ENCODE results near the gene MIGA2. TPM values are rescaled to one million over a fixed set of nuclear protein-coding genes. Genes with fewer than 3 reads are reported as not detected.
A peak's percentile ranks its signal among the peaks of the same experiment; 100 is the strongest.

Gene MIGA2
- total RNA-seq, 1 donor from 2014 or later: 40.2 TPM

GRCh38 chr9:129077236-129077635 is 40.8 kb downstream of the MIGA2 start:
- peaks cover 3% of the 10 kb centered on the region for H3K9me3 Mint-ChIP-seq (ENCODE audit: unreplicated experiment)
- H3K27ac Mint-ChIP-seq (ENCODE audit: unreplicated experiment): no peak overlapping the region
- TF ChIP-seq, protein P1, sequence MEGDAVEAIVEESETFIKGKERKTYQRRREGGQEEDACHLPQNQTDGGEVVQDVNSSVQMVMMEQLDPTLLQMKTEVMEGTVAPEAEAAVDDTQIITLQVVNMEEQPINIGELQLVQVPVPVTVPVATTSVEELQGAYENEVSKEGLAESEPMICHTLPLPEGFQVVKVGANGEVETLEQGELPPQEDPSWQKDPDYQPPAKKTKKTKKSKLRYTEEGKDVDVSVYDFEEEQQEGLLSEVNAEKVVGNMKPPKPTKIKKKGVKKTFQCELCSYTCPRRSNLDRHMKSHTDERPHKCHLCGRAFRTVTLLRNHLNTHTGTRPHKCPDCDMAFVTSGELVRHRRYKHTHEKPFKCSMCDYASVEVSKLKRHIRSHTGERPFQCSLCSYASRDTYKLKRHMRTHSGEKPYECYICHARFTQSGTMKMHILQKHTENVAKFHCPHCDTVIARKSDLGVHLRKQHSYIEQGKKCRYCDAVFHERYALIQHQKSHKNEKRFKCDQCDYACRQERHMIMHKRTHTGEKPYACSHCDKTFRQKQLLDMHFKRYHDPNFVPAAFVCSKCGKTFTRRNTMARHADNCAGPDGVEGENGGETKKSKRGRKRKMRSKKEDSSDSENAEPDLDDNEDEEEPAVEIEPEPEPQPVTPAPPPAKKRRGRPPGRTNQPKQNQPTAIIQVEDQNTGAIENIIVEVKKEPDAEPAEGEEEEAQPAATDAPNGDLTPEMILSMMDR (IDR thresholded peaks at IDR 0.05; ENCODE audit: partially characterized antibody, unreplicated experiment): no peak
- H3K4me3 Mint-ChIP-seq (ENCODE audit: unreplicated experiment): no peak overlapping the region
- no peak for DNase-seq
- no peaks in the 10 kb centered on the region for H3K4me1 Mint-ChIP-seq (ENCODE audit: low read depth, unreplicated experiment)
- no peaks in the 10 kb centered on the region for H3K36me3 Mint-ChIP-seq (ENCODE audit: unreplicated experiment)
- H3K27me3 Mint-ChIP-seq (ENCODE audit: unreplicated experiment): no peaks in the 10 kb centered on the region

DNA sequence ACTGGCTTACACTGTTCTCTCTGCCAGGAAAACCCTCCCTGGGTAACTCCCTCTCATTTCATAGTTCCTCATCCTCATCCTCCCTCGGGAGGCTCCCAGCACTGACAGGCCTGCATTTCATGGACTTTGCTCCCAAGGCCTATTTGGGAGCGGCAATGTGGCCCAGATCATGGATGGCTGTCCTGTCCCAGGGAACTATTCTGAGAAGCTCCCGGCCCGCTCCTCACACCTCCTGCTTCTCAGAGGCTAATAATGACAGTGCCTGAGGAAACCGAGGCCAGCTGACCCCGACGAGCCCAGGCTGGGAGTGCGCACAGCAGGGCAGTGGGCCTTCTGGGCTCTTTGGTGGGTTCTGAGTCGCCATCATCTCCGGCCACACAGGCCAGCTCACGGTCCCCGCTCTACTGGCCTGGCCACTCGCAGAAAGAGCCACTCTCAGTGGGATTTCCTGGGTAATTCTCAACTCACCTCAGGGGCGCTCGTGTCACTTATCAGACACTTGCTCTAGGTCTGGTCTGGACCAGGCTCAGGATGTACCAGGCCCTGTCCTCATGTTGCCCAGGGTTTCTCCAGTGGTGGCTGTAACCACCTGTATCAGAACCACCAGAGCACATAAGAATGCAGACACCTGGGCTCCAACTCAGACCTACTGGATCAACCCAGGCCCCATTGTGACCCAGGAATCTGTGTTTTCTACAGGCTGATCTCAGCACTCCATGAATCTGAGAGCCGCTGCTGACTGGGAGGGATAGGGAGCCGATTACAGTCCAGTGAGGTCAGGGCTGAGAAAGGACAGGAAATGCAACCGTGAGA is 42.5 kb downstream of the MIGA2 start:
- H3K4me3 Mint-ChIP-seq (ENCODE audit: unreplicated experiment): peak overlapping the region; percentile 57

GRCh38 chr9:129079829-129080228 is 43.4 kb downstream of the MIGA2 start:
- no peaks in the 10 kb centered on the region for H3K27me3 Mint-ChIP-seq (ENCODE audit: unreplicated experiment)
- TF ChIP-seq, protein P1 (IDR thresholded peaks at IDR 0.05; ENCODE audit: partially characterized antibody, unreplicated experiment): no peak
- H3K27ac Mint-ChIP-seq (ENCODE audit: unreplicated experiment): no peak overlapping the region
- peaks cover 5% of the 10 kb centered on the region for H3K4me1 Mint-ChIP-seq (ENCODE audit: low read depth, unreplicated experiment)
- no peaks in the 10 kb centered on the region for H3K36me3 Mint-ChIP-seq (ENCODE audit: unreplicated experiment)
- H3K9me3 Mint-ChIP-seq (ENCODE audit: unreplicated experiment): peaks cover 3% of the 10 kb centered on the region
- no peak for DNase-seq
- peak overlapping the region; percentile 89 for H3K4me3 Mint-ChIP-seq (ENCODE audit: unreplicated experiment)

More for the DNA sequence above, 42.5 kb downstream of the MIGA2 start:
- no peak for DNase-seq
- H3K4me1 Mint-ChIP-seq (ENCODE audit: low read depth, unreplicated experiment): peaks cover 5% of the 10 kb centered on the region
- H3K9me3 Mint-ChIP-seq (ENCODE audit: unreplicated experiment): peaks cover 3% of the 10 kb centered on the region
- no peaks in the 10 kb centered on the region for H3K36me3 Mint-ChIP-seq (ENCODE audit: unreplicated experiment)
- no peaks in the 10 kb centered on the region for H3K27me3 Mint-ChIP-seq (ENCODE audit: unreplicated experiment)
- H3K27ac Mint-ChIP-seq (ENCODE audit: unreplicated experiment): no peak overlapping the region
- TF ChIP-seq, protein P1 (IDR thresholded peaks at IDR 0.05; ENCODE audit: partially characterized antibody, unreplicated experiment): no peak

DNA sequence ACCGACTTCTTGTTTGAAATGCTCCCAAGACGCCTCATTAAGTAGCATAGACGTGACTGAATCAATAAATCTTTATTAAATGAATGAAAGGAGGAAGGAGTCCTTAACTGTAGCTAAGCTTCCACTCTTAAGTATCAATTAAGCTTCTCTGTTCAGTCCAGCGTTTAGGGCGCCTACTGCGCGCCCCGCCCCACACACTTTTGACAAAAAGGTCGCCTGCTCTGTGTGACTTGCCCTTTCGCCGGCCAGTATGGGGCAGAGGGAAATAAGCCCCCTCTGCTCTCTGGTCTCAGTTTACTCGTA is 43.8 kb downstream of the MIGA2 start:
- TF ChIP-seq, protein P1 (IDR thresholded peaks at IDR 0.05; ENCODE audit: partially characterized antibody, unreplicated experiment): no peak
- H3K36me3 Mint-ChIP-seq (ENCODE audit: unreplicated experiment): no peaks in the 10 kb centered on the region
- peaks cover 3% of the 10 kb centered on the region for H3K9me3 Mint-ChIP-seq (ENCODE audit: unreplicated experiment)
- no peaks in the 10 kb centered on the region for H3K27me3 Mint-ChIP-seq (ENCODE audit: unreplicated experiment)
- no peak overlapping the region for H3K27ac Mint-ChIP-seq (ENCODE audit: unreplicated experiment)
- peaks cover 5% of the 10 kb centered on the region for H3K4me1 Mint-ChIP-seq (ENCODE audit: low read depth, unreplicated experiment)
- no peak for DNase-seq
- peak overlapping the region; percentile 89 for H3K4me3 Mint-ChIP-seq (ENCODE audit: unreplicated experiment)

- Mint-ChIP-seq H3K4me1 (ENCODE audit: low read depth, unreplicated experiment) (peaks cover 5% of the 10 kb centered on the region), H3K36me3 (ENCODE audit: unreplicated experiment) (no peaks in the 10 kb centered on the region), H3K27me3 (ENCODE audit: unreplicated experiment) (no peaks in the 10 kb centered on the region), H3K9me3 (ENCODE audit: unreplicated experiment) (peaks cover 3% of the 10 kb centered on the region), H3K27ac (ENCODE audit: unreplicated experiment) (peak within 1 kb of the TSS; percentile 5), H3K4me3 (ENCODE audit: unreplicated experiment) (peak within 1 kb of the TSS; percentile 89)
- TF ChIP-seq, protein P1 (IDR thresholded peaks at IDR 0.05; ENCODE audit: partially characterized antibody, unreplicated experiment): no peak
- peak; percentile 99 for DNase-seq
Observed at GRCh38 chr9:129080601-129081387, 44.4 kb downstream of the MIGA2 start, which contains the start of gene DOLPP1. DOLPP1 (plus strand) TSS chr9:129081111; CDS start chr9:129081132, 21 bp downstream.
